DOHH2 (cell line): Measurements from ENCODE around the gene EBF3.

Experiments used
- H3F3A ChIP-seq: fragments of 200-600 bp; sonication (generic), shearing (Covaris generic); 2 replicates; pipeline ENCODE4 v1.6.0; 2016; ENCODE audit warnings: antibody characterized with exemption, mild to moderate bottlenecking; ENCODE audit not compliant: control insufficient read depth, insufficient read depth
- H3K27ac ChIP-seq: fragments of 200-600 bp; sonication (generic); 2 replicates; pipeline ENCODE4 v1.5.1; 2014; ENCODE audit warnings: low read depth, mild to moderate bottlenecking, low read length, moderate library complexity
- H3K27me3 ChIP-seq: fragments of 200-600 bp; sonication (generic); 2 replicates; pipeline ENCODE4 v1.6.1; 2014; ENCODE audit warnings: mild to moderate bottlenecking, low read length, mixed read lengths; ENCODE audit not compliant: control insufficient read depth
- H3K36me3 ChIP-seq: fragments of 200-600 bp; sonication (generic); 2 replicates; pipeline ENCODE4 v1.6.1; 2014; ENCODE audit warnings: mild to moderate bottlenecking, low read length, moderate library complexity, mixed read lengths; ENCODE audit not compliant: control insufficient read depth
- H3K4me1 ChIP-seq: fragments of 200-600 bp; sonication (generic); 2 replicates; pipeline ENCODE4 v1.6.1; 2014; ENCODE audit warnings: mild to moderate bottlenecking, low read length, mixed read lengths; ENCODE audit not compliant: control insufficient read depth
- H3K4me2 ChIP-seq: fragments of 200-600 bp; sonication (generic); 2 replicates; pipeline ENCODE4 v1.6.0; 2014; ENCODE audit warnings: mild to moderate bottlenecking, low read length, moderate library complexity
- H3K4me3 ChIP-seq: fragments of 200-600 bp; sonication (generic); 2 replicates; pipeline ENCODE4 v1.5.1; 2014; ENCODE audit warnings: mild to moderate bottlenecking, low read length, mixed read lengths
- H3K79me2 ChIP-seq: fragments of 200-600 bp; sonication (generic); 2 replicates; pipeline ENCODE4 v1.6.1; 2014; ENCODE audit warnings: mild to moderate bottlenecking, low read length, mixed read lengths; ENCODE audit not compliant: control insufficient read depth
- H3K9me2 ChIP-seq: fragments of 200-600 bp; sonication (generic); replicated peaks from 2 replicates; pipeline ENCODE4 v1.6.1; 2014; ENCODE audit warnings: mild to moderate bottlenecking, low read length, mixed read lengths; ENCODE audit not compliant: control insufficient read depth
- H3K9me3 ChIP-seq: fragments of 200-600 bp; sonication (generic); 2 replicates; pipeline ENCODE4 v1.6.1; 2014; ENCODE audit warnings: antibody characterized with exemption, low read length, mixed read lengths; ENCODE audit not compliant: control insufficient read depth, insufficient read depth
- H4K20me1 ChIP-seq: fragments of 200-600 bp; sonication (generic); 2 replicates; pipeline ENCODE4 v1.6.0; 2014; ENCODE audit warnings: low read depth, mild to moderate bottlenecking, antibody characterized with exemption, low read length, moderate library complexity; ENCODE audit not compliant: control insufficient read depth, insufficient read depth
- CTCF ChIP-seq: fragments of 200-600 bp; sonication (generic); IDR thresholded peaks from one replicate; pipeline ENCODE4 v1.5.1; 2014; ENCODE audit warnings: antibody characterized with exemption, mild to moderate bottlenecking, low read depth, low read length; ENCODE audit not compliant: poor library complexity, severe bottlenecking
- EZH2phosphoT487 ChIP-seq: fragments of 200-600 bp; sonication (generic); IDR thresholded peaks from 2 replicates; pipeline ENCODE4 v1.6.1; 2017; ENCODE audit warnings: borderline replicate concordance, mild to moderate bottlenecking, antibody characterized with exemption, low read length, moderate library complexity, mixed read lengths

Gene EBF3

GRCh38 chr10:129896136-129896859 is 67.8 kb downstream of the EBF3 start:
- no peaks in the 10 kb centered on the region for H4K20me1 ChIP-seq
- no peaks in the 10 kb centered on the region for H3K9me3 ChIP-seq
- TF ChIP-seq EZH2phosphoT487, result no peak
- no peak for TF ChIP-seq CTCF
- H3K4me1 ChIP-seq, result no peaks in the 10 kb centered on the region
- H3K27me3 ChIP-seq, result peaks cover 3% of the 10 kb centered on the region; the same call in 1 of the 2 replicates
- no peaks in the 10 kb centered on the region for H3K79me2 ChIP-seq
- H3K4me3 ChIP-seq, result no peak overlapping the region
- no peak overlapping the region for H3K27ac ChIP-seq
- H3K4me2 ChIP-seq, result no peak overlapping the region
- no peaks in the 10 kb centered on the region for H3K9me2 ChIP-seq
- no peaks in the 10 kb centered on the region for H3K36me3 ChIP-seq
- no peaks in the 10 kb centered on the region for H3F3A ChIP-seq

- no peaks in the 10 kb centered on the region for H3K9me2 ChIP-seq
- TF ChIP-seq EZH2phosphoT487 (no peak), CTCF (no peak)
- H3K4me3 ChIP-seq, result no peak overlapping the region
- no peaks in the 10 kb centered on the region for H4K20me1 ChIP-seq
- H3F3A ChIP-seq, result no peaks in the 10 kb centered on the region
- H3K79me2 ChIP-seq, result no peaks in the 10 kb centered on the region
- no peak overlapping the region for H3K4me2 ChIP-seq
- no peaks in the 10 kb centered on the region for H3K9me3 ChIP-seq
- H3K36me3 ChIP-seq, result no peaks in the 10 kb centered on the region
- peaks cover 3% of the 10 kb centered on the region; the same call in 1 of the 2 replicates for H3K27me3 ChIP-seq
- no peak overlapping the region for H3K27ac ChIP-seq
- no peaks in the 10 kb centered on the region for H3K4me1 ChIP-seq
These were observed 68.3 kb downstream of the EBF3 start for GRCh38 chr10:129895811-129896135.

GRCh38 chr10:129894698-129895097 is 69.4 kb downstream of the EBF3 start:
- Histone ChIP-seq H4K20me1 (no peaks in the 10 kb centered on the region; the same call in 1 of the 2 replicates), H3K4me2 (no peak overlapping the region), H3K4me3 (no peak overlapping the region), H3K36me3 (no peaks in the 10 kb centered on the region), H3K27me3 (peaks cover 3% of the 10 kb centered on the region; the same call in 1 of the 2 replicates), H3K4me1 (no peaks in the 10 kb centered on the region), H3F3A (no peaks in the 10 kb centered on the region), H3K9me2 (no peaks in the 10 kb centered on the region), H3K27ac (no peak overlapping the region), H3K9me3 (no peaks in the 10 kb centered on the region), H3K79me2 (no peaks in the 10 kb centered on the region)
- TF ChIP-seq EZH2phosphoT487 (no peak), CTCF (no peak)
